Measurements from ENCODE around the gene JCAD.

The JCAD gene

DNA sequence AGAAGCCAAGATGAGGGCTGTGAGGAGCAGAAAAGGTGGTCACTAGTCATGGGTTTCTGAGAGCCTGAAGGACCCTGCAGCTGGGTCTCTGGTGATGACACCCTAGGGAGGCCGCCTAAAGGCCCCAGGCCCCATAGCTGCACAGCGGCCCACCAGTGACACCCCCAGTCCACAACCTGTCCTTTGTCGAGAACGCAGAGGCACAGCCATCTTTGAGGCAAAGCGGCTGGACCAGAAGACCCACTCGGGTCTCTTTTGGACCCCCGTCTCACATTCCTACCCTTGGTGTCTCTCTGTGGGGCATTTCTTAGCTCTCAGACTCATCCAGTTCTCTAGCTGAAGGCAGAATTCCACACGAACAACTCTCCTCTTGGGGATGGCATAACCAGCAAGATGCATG is 18.8 kb downstream of the JCAD start:
- H3K27ac Mint-ChIP-seq: no peak overlapping the region
- peaks cover 45% of the 10 kb centered on the region for H3K27me3 Mint-ChIP-seq
- no peaks in the 10 kb centered on the region for H3K36me3 Mint-ChIP-seq
- peaks cover 5% of the 10 kb centered on the region for H3K4me1 Mint-ChIP-seq
- no peak overlapping the region for H3K4me3 Mint-ChIP-seq
- H3K9me3 Mint-ChIP-seq: no peaks in the 10 kb centered on the region

DNA sequence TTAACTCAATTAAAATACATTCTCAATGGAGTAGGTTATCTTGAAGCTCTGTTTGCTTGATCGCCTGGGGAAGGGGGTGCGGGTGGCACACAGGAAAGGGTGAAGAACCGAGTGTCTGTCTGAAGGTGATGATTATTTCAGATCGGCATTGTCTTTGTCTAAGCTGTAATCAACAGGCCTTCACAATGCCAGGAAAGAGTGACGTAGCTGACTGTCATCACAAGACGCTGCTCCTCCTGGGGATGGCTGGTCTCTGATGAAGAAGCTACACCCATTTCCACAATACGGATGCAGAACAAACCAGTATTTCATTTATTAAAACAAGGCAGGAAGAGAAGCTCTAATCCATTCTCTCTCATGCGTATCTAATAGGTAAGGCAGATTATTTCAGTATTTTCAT is 19.4 kb downstream of the JCAD start:
- Mint-ChIP-seq H3K36me3 (no peaks in the 10 kb centered on the region), H3K4me1 (peaks cover 5% of the 10 kb centered on the region), H3K4me3 (no peak overlapping the region), H3K27ac (no peak overlapping the region), H3K9me3 (no peaks in the 10 kb centered on the region), H3K27me3 (peaks cover 45% of the 10 kb centered on the region)

DNA sequence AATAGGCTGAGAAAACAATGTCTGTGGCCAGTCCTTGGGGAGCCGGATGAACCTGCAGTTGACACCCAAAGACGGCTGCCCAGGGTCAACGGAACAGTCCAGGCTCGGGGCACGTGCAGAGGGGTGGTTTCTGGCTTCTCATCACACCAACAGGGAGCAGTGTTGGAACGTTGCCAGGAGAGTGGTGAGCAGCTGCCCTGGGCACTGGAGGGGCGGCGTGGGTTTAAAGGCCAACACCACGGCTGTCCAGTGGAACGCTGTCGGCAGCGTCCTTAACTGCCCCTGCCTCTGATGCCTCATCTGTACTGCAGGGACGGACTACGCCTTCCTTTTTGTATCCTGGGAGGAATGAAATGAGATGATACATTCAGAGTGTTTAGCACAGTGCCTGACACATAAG is 19.8 kb downstream of the JCAD start:
- Mint-ChIP-seq H3K4me3 (no peak overlapping the region), H3K9me3 (no peaks in the 10 kb centered on the region), H3K4me1 (peaks cover 5% of the 10 kb centered on the region), H3K36me3 (no peaks in the 10 kb centered on the region), H3K27me3 (peaks cover 47% of the 10 kb centered on the region), H3K27ac (no peak overlapping the region)

GRCh38 chr10:30038781-30039536 is 20.4 kb downstream of the JCAD start:
- no peaks in the 10 kb centered on the region for H3K36me3 Mint-ChIP-seq
- H3K9me3 Mint-ChIP-seq: no peaks in the 10 kb centered on the region
- no peak overlapping the region for H3K27ac Mint-ChIP-seq
- H3K4me1 Mint-ChIP-seq: peaks cover 5% of the 10 kb centered on the region
- no peak overlapping the region for H3K4me3 Mint-ChIP-seq
- peaks cover 50% of the 10 kb centered on the region for H3K27me3 Mint-ChIP-seq

DNA sequence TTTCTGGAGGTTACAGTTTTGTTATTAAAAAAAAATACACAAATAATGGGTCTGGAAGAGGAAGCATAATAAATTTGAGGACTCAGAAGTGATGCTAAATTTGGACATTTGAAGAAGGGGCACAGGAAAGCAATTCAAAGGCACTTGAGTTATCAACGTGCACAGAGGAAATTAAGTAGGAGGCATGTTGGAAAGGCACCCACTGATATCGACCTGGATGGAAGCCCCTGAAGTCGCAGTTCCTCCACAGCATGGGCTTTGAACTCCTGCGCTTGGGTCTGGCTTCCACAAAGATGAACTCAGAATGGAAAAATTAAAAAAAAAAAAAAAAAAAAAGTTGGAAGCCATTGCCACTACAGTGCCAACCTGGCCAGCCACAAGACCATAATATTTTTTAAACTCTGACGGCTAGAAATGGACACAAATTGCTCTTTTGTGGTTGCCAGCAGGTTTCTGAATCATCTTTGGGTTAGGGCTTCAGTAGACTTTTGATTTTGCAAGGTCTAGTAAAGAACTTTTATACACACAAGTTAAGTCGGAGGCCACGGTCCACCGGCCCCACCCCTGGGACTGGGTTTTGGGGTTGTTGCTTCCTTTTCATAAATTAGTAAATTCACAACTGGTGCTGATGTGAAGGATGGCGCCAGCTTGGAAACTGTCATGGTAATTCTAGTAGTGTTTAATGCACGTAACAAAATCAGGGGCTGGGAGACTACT is 21.6 kb downstream of the JCAD start:
- Mint-ChIP-seq H3K9me3 (no peaks in the 10 kb centered on the region), H3K4me3 (no peak overlapping the region), H3K4me1 (peaks cover 5% of the 10 kb centered on the region), H3K27me3 (peaks cover 58% of the 10 kb centered on the region), H3K27ac (peak overlapping the region; percentile 51), H3K36me3 (no peaks in the 10 kb centered on the region)

GRCh38 chr10:30036811-30037210 is 22.6 kb downstream of the JCAD start:
- Mint-ChIP-seq H3K4me3 (no peak overlapping the region), H3K27ac (peak overlapping the region; percentile 43), H3K9me3 (no peaks in the 10 kb centered on the region), H3K36me3 (no peaks in the 10 kb centered on the region), H3K27me3 (peaks cover 61% of the 10 kb centered on the region), H3K4me1 (peaks cover 5% of the 10 kb centered on the region)

DNA sequence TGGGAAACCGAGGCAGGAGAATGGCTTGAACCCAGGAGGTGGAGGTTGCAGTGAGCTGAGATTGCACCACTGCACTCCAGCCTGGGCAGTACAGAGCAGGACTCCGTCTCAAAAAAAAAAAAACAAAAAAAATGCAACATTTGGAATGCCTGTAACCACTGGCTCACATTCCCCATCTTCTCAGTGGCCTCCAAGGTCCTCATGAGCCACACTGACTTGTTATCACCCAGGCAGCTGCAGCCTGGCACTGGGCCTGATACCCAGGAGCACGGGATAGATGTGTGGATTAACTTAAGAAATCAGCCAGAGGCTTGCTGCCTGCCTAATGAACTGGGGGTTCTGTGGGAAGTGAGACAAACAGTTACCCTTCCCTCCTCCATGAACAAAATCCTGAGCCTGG is 23.0 kb downstream of the JCAD start:
- H3K27me3 Mint-ChIP-seq: peaks cover 60% of the 10 kb centered on the region

GRCh38 chr10:30034433-30035137 is 24.8 kb downstream of the JCAD start:
- Mint-ChIP-seq H3K27me3 (peaks cover 65% of the 10 kb centered on the region), H3K4me3 (no peak overlapping the region), H3K9me3 (no peaks in the 10 kb centered on the region), H3K36me3 (no peaks in the 10 kb centered on the region), H3K4me1 (peaks cover 7% of the 10 kb centered on the region), H3K27ac (no peak overlapping the region)

More for the DNA sequence above, 23.0 kb downstream of the JCAD start:
- peaks cover 5% of the 10 kb centered on the region for H3K4me1 Mint-ChIP-seq
- no peak overlapping the region for H3K27ac Mint-ChIP-seq
- H3K36me3 Mint-ChIP-seq: no peaks in the 10 kb centered on the region
- H3K9me3 Mint-ChIP-seq: no peaks in the 10 kb centered on the region
- H3K4me3 Mint-ChIP-seq: no peak overlapping the region

- peaks cover 27% of the 10 kb centered on the region for H3K4me1 Mint-ChIP-seq
- no peak overlapping the region for H3K4me3 Mint-ChIP-seq
- no peaks in the 10 kb centered on the region for H3K36me3 Mint-ChIP-seq
- no peak overlapping the region for H3K27ac Mint-ChIP-seq
- no peaks in the 10 kb centered on the region for H3K9me3 Mint-ChIP-seq
- H3K27me3 Mint-ChIP-seq: peaks cover 62% of the 10 kb centered on the region
Measured at GRCh38 chr10:30032125-30032524, 27.3 kb downstream of the JCAD start.

DNA sequence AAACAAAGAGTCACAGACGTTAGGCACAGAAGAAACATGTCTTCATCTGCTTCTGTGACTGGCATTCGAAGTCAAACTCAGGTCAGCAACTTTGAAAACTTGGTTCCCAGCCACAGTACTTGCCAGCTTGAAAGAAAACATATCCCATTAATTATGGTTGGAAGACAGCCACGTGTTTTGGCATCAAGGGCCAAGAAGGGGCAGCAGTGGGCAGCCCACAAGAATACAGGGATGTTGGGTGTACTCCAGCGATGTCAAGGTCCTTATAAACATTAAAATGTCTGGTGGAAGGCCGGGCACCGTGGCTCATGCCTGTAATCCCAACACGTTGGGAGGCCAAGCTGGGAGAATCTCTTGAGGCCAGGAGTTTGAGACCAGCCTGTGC is 29.5 kb downstream of the JCAD start:
- Mint-ChIP-seq H3K36me3 (no peaks in the 10 kb centered on the region), H3K27ac (peak overlapping the region; percentile 46), H3K27me3 (peaks cover 51% of the 10 kb centered on the region), H3K4me1 (peaks cover 39% of the 10 kb centered on the region), H3K4me3 (no peak overlapping the region), H3K9me3 (no peaks in the 10 kb centered on the region)

- Mint-ChIP-seq H3K9me3 (no peaks in the 10 kb centered on the region), H3K27me3 (peaks cover 46% of the 10 kb centered on the region), H3K4me1 (peaks cover 39% of the 10 kb centered on the region), H3K27ac (peak overlapping the region; percentile 91), H3K4me3 (peak overlapping the region; percentile 49), H3K36me3 (no peaks in the 10 kb centered on the region)
Measured at GRCh38 chr10:30029164-30029871, 30.1 kb downstream of the JCAD start.

DNA sequence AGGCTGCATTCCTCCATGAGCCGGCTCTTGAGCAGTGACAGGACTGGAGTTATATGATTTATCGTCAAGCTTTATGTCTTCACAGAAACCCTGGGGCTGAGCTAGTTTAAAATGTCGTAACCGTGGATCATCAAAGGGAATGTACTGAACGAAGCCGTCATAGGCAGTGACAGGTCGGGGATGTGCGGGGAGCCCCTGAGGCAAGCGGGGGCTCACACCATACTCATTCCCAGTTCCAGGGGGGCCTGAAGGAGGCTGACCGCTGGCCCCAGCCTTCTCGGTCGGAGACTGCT is 30.7 kb downstream of the JCAD start:
- peaks cover 43% of the 10 kb centered on the region for H3K27me3 Mint-ChIP-seq
- H3K4me3 Mint-ChIP-seq: no peak overlapping the region
- peaks cover 39% of the 10 kb centered on the region for H3K4me1 Mint-ChIP-seq
- H3K36me3 Mint-ChIP-seq: no peaks in the 10 kb centered on the region
- H3K9me3 Mint-ChIP-seq: no peaks in the 10 kb centered on the region
- H3K27ac Mint-ChIP-seq: no peak overlapping the region

DNA sequence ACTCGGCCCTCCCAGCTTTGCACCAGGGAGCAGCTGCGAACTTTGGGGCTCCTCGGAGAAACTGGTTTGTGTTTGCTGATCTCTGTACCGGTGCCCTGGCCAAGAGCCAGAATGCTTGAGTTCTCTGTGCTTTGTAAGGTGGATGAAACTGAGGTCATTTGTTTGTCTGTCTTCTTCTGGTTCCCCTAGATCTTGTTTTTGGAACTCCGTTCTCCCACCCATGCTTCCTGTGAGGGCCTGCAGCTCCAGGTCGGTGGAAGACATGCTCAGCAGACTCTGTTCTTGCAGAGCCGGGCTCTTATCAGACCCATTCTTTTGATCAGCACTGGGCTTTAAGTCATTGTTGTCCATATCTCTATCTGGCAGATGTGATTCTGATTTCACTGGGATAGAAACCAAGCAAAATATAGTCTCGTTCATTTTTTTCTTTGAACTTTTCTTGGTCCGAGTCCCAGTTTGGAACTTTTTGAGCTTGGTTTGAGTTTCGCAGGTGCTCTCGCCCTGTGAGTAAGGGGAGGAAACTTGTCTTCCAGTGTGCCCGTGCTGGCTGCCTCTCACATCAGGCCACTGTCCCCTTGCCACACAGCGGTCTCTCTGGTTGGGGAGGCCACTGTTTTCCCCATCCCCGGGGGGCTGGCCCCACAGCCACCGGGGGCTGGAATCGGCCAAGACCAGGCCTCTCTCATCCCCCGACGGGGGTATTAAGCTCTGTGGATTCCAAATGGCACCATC is 31.2 kb downstream of the JCAD start:
- Mint-ChIP-seq H3K36me3 (no peaks in the 10 kb centered on the region), H3K4me1 (peaks cover 39% of the 10 kb centered on the region), H3K27me3 (peaks cover 43% of the 10 kb centered on the region), H3K4me3 (peak overlapping the region; percentile 83), H3K27ac (no peak overlapping the region), H3K9me3 (no peaks in the 10 kb centered on the region)

DNA sequence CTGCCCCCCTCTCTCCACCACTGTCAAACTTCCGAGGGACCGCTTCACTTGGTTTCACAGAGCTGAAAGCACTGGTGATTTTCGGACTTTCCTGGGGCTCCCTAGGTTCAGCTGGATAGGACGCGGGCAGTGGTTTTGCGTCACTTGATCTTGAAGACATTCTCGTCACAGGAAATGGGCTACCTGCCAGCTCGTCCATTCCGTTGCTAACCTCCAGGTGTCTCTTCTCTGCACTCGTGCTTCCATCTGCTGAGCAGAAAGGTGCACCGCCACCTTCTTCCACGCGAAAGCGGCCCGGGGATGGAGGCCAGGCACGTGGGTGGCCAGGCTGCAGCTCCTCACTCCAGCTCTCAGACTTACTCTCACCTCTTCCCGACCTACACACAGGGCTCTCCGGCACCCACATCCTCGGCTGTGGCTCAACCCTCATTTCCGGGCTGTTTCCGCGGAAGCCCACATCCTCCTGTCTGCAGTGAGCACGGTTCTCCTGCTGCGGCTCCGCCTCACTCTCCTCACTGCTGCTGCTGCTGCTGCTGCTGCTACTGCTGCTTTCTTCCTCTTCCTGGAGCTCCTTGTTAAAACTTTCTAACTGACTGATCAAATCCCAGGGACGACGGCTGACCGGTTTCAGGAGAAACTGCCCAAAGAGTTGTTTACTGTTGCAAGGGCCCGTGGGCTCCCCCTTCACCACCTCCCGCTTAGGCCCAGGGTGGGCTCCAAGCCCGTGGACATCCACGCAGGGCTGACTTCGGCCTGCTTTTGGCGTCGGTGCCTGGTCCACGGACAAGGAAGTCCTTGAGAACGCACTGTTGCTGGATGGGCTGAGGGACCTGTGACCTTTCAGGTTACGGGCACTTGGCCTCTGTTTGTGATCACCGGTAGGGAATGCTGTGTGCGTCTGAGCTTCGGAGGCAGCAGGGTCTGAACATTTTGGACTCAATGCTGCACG is 32.1 kb downstream of the JCAD start:
- peaks cover 39% of the 10 kb centered on the region for H3K27me3 Mint-ChIP-seq
- peak overlapping the region; percentile 83 for H3K4me3 Mint-ChIP-seq
- peak overlapping the region; percentile 63 for H3K27ac Mint-ChIP-seq
- peaks cover 39% of the 10 kb centered on the region for H3K4me1 Mint-ChIP-seq
- no peaks in the 10 kb centered on the region for H3K36me3 Mint-ChIP-seq
- no peaks in the 10 kb centered on the region for H3K9me3 Mint-ChIP-seq
